ENCODE data around the gene PDE11A.

DNA sequence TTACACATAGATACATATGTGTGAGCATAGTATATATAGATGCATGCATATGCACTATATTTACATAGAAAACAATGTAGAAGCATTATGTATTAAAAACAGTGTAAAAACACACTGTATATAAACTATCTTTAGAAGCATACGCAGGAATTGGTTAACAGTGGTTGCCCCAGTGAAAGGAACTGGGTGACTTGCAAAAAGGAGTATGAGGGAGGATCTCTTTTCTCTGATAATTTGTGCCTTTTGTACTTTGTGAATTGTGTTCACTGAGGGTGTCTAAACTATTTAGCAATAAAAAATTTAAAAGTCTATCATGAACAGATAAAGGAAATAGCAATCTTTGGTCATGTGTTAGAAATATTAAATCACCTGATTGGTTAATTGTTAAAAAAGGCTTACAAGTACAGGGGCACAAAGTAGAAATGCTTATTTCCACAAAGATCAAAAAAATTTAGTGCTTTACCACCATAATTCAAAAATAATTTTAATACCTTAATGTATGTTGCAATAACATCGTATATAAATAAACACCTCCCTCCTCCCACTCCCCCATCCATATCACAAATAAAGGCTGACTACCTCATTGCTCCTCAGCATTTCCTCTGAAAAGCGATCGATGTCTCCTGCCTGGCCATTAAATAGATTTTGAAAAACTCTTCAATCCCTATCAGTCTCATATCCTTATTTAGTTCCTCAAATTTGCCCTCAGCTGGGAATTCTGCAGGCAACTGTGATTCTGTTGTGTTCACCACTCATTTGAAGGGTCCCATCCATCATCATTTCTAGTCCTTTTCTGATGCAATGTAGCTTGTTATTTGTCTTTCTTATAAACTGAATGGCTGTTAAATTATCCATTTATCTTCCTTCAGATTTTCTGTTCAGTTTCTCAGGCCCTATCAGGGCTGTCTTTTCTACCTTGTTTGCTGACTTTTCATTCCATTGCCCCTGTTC is 422.7 kb downstream of the PDE11A start:
- TF ChIP-seq POLR2AphosphoS5 (IDR thresholded peaks at IDR 0.05; ENCODE audit: low read depth, low read length) (no peak), POLR2A (IDR thresholded peaks at IDR 0.05; ENCODE audit: low read depth, low read length) (no peak), TAF1 (IDR thresholded peaks at IDR 0.05; ENCODE audit: low read depth, low read length) (no peak), PAX5 (IDR thresholded peaks at IDR 0.05; ENCODE audit: insufficient read depth, low read length, severe bottlenecking) (no peak)
